ENCODE measurements around the gene POLR1A.

GRCh38 chr2:85978883-85979780 lies 126.6 kb downstream of the POLR1A start:
- TF ChIP-seq POLR2A (IDR thresholded peaks at IDR 0.05): no peak
- no peak for TF ChIP-seq CTCF (IDR thresholded peaks at IDR 0.05)

Measured in upper lobe of left lung (tissue), 4 donors.